CD4-positive, alpha-beta T cell treated with Interleukin-15 for 4 hours (primary cell): Measurements from ENCODE around the gene HEATR1.
"Not testable (repeated sequence)": the region's sequence is repeated elsewhere in the genome, so short reads cannot be mapped to it uniquely, and the experiment has no call there.

Experiments used
- DNase-seq: peaks from one replicate; pipeline ENCODE4 v3.0.0-alpha.2; 2020; ENCODE audit warnings: low spot score

Gene HEATR1

GRCh38 chr1:236603991-236604904, at the start of gene HEATR1:
TSS of gene HEATR1 (minus strand) at chr1:236604516. CDS start at chr1:236604095, 421 bp downstream.
- peak; percentile 84 for DNase-seq

GRCh38 chr1:236645016-236645680, 40.8 kb upstream of the HEATR1 start:
- DNase-seq = no peak

- DNase-seq = no peak
These were observed 38.4 kb upstream of the HEATR1 start for GRCh38 chr1:236642763-236643162.

GRCh38 chr1:236639686-236640085, 35.4 kb upstream of the HEATR1 start:
- DNase-seq = no peak

GRCh38 chr1:236638945-236639344, 34.6 kb upstream of the HEATR1 start:
- DNase-seq = no peak

GRCh38 chr1:236636017-236636416, 31.7 kb upstream of the HEATR1 start:
- DNase-seq = no peak

GRCh38 chr1:236627727-236628408, 23.6 kb upstream of the HEATR1 start:
- no peak for DNase-seq

GRCh38 chr1:236623371-236624166, 19.3 kb upstream of the HEATR1 start:
- no peak for DNase-seq

- DNase-seq = no peak
These were observed 18.1 kb upstream of the HEATR1 start for GRCh38 chr1:236622407-236622806.

- no peak for DNase-seq
These were observed 15.1 kb upstream of the HEATR1 start for GRCh38 chr1:236619398-236619797.

GRCh38 chr1:236618507-236618906, 14.2 kb upstream of the HEATR1 start:
- DNase-seq = no peak

- no peak for DNase-seq
These were observed 11.3 kb upstream of the HEATR1 start for GRCh38 chr1:236615399-236616148.

GRCh38 chr1:236612349-236612748, 8.0 kb upstream of the HEATR1 start:
- DNase-seq = no peak

GRCh38 chr1:236608930-236609726, 4.8 kb upstream of the HEATR1 start:
- DNase-seq = no peak

GRCh38 chr1:236607597-236607996, 3.3 kb upstream of the HEATR1 start:
- not testable (repeated sequence) for DNase-seq

GRCh38 chr1:236604905-236605806, 840 bp upstream of the HEATR1 start:
- no peak for DNase-seq

GRCh38 chr1:236602171-236602570, 2.1 kb downstream of the HEATR1 start:
- no peak for DNase-seq

- DNase-seq = no peak
These were observed 13.7 kb downstream of the HEATR1 start for GRCh38 chr1:236590553-236591150.

- DNase-seq = no peak
These were observed 14.8 kb downstream of the HEATR1 start for GRCh38 chr1:236589531-236589930.
